C4-2B (cell line): ENCODE data around the gene NCOA1.

Source experiments
- H3K27ac ChIP-seq: fragments of 450-650 bp; 2 replicates; pipeline ENCODE4 v1.5.1; 2017
- ZFX ChIP-seq: fragments of 450-650 bp; IDR thresholded peaks from 2 replicates; pipeline ENCODE4 v1.6.1; 2017
- TF ChIP-seq, protein P1 (sequence below): fragments of 450-650 bp; conservative IDR thresholded peaks from 2 replicates; pipeline ENCODE4 v1.5.1; 2017; ENCODE audit warnings: mild to moderate bottlenecking

Gene NCOA1

DNA sequence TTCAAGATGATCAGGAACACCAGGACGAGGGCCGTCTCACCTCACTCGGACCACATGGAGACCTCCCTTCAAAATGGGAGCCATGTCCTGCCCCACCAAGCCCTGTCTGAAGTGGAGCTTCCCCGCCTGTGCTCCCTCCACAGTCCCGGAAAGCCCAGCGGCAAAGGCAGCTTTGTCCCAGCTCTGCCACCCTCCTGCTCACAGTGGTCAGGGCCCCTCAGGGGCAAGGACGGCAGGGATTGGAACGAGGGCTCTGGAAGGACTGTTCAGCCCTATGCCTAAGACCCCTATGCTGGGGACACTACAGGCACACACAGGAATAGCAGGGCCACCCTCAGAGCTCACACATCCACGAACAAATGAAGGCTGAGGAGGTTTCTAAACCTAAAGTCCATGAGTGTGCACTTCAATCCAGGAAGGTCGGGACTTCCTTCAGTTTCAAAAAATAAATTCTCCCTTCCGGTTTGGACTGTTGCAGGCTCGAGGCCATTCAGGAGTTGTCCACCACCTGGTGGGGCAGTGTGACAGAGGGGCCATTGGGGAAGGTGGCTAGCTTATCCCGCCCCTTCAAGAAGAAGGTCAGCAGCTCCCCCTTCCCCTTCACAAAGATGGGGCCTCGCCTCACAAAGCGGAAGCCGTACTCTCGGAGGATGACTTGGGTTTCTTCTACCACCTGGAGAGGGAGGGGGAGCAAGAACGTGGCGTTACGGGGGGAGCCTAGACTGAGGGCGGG is 328.6 kb downstream of the NCOA1 start:
- no peak overlapping the region for H3K27ac ChIP-seq

DNA sequence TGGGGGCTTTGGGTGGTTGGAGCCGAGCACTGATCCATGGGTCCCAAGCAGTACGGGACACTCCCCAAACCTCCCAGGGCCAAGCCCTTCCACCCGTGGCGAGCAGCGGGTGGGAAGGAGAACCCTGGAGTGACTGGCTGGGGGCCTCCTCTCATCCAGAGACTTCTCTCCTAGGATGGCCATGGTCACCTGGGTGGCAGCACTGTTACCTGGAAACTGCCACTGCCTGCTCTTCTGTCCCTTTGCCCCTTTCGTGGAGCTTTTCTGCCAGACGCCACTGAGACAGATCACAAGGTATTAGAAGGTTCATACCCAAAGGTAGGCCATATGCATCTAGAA is 329.1 kb downstream of the NCOA1 start:
- TF ChIP-seq ZFX, result no peak
- TF ChIP-seq, protein P1, sequence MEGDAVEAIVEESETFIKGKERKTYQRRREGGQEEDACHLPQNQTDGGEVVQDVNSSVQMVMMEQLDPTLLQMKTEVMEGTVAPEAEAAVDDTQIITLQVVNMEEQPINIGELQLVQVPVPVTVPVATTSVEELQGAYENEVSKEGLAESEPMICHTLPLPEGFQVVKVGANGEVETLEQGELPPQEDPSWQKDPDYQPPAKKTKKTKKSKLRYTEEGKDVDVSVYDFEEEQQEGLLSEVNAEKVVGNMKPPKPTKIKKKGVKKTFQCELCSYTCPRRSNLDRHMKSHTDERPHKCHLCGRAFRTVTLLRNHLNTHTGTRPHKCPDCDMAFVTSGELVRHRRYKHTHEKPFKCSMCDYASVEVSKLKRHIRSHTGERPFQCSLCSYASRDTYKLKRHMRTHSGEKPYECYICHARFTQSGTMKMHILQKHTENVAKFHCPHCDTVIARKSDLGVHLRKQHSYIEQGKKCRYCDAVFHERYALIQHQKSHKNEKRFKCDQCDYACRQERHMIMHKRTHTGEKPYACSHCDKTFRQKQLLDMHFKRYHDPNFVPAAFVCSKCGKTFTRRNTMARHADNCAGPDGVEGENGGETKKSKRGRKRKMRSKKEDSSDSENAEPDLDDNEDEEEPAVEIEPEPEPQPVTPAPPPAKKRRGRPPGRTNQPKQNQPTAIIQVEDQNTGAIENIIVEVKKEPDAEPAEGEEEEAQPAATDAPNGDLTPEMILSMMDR, result no peak
- no peak overlapping the region for H3K27ac ChIP-seq

More for the DNA sequence above, 328.6 kb downstream of the NCOA1 start:
- TF ChIP-seq, protein P1, result no peak
- TF ChIP-seq ZFX, result no peak
